NCI-H2107 treated with DMSO at 0.1 percent for 48 hours (cell line): ENCODE data around the gene OR2T35.
"Not testable (repeated sequence)": the region's sequence is repeated elsewhere in the genome, so short reads cannot be mapped to it uniquely, and the experiment has no call there.

Experiments used
- DNase-seq: peaks from one replicate; lab custom pipeline; 2025; ENCODE audit not compliant: unreplicated experiment; lab: John Stamatoyannopoulos, UW

The OR2T35 gene

GRCh38 chr1:248645178-248645577, at the start of gene OR2T35:
OR2T35 (minus strand) TSS chr1:248645278; CDS start chr1:248639258, 6,020 bp downstream.
- not testable (repeated sequence) for DNase-seq

- DNase-seq = no peak
Measured at GRCh38 chr1:248691567-248692155, 46.6 kb upstream of the OR2T35 start.

GRCh38 chr1:248688527-248689298, 43.6 kb upstream of the OR2T35 start:
- DNase-seq = no peak

- DNase-seq = no peak
Measured at GRCh38 chr1:248686815-248687214, 41.7 kb upstream of the OR2T35 start.

GRCh38 chr1:248681651-248682050, 36.6 kb upstream of the OR2T35 start:
- no peak for DNase-seq

- DNase-seq = no peak
Measured at GRCh38 chr1:248670003-248670402, 24.9 kb upstream of the OR2T35 start.

- DNase-seq = not testable (repeated sequence)
Measured at GRCh38 chr1:248663453-248664328, 18.6 kb upstream of the OR2T35 start.

GRCh38 chr1:248656797-248657196, 11.7 kb upstream of the OR2T35 start:
- DNase-seq = not testable (repeated sequence)

- DNase-seq = not testable (repeated sequence)
Measured at GRCh38 chr1:248655354-248655753, 10.3 kb upstream of the OR2T35 start, which contains the start of gene OR2T27. OR2T27 (minus strand) TSS chr1:248655528; CDS start chr1:248650884, 4,644 bp downstream.

- not testable (repeated sequence) for DNase-seq
Measured at GRCh38 chr1:248648770-248649536, 3.9 kb upstream of the OR2T35 start.

GRCh38 chr1:248642971-248643651, 2.0 kb downstream of the OR2T35 start:
- not testable (repeated sequence) for DNase-seq

GRCh38 chr1:248641583-248641982, 3.5 kb downstream of the OR2T35 start:
- not testable (repeated sequence) for DNase-seq

GRCh38 chr1:248640906-248641305, 4.2 kb downstream of the OR2T35 start:
- not testable (repeated sequence) for DNase-seq

GRCh38 chr1:248639652-248640051, 5.4 kb downstream of the OR2T35 start:
- not testable (repeated sequence) for DNase-seq

GRCh38 chr1:248636612-248637011, 8.5 kb downstream of the OR2T35 start:
- not testable (repeated sequence) for DNase-seq

GRCh38 chr1:248634991-248635390, 10.1 kb downstream of the OR2T35 start, which contains the start of gene OR2T11:
OR2T11 (minus strand) TSS chr1:248635091; CDS start chr1:248627128, 7,963 bp downstream.
- not testable (repeated sequence) for DNase-seq

- DNase-seq = no peak
Measured at GRCh38 chr1:248631354-248632008, 13.6 kb downstream of the OR2T35 start.

- DNase-seq = no peak
Measured at GRCh38 chr1:248630551-248630950, 14.5 kb downstream of the OR2T35 start.
